GM20000 (cell line): Measurements from ENCODE around the gene CEP68.

Experiments
- DNase-seq: peaks from one replicate; pipeline ENCODE4 v3.0.0; 2012; ENCODE audit warnings: low spot score
- TF ChIP-seq, protein P1 (sequence below): IDR thresholded peaks from 2 replicates; pipeline ENCODE4 v1.5.1; 2012; ENCODE audit warnings: mild to moderate bottlenecking, control low read depth; ENCODE audit errors: extremely low read depth, missing control alignments

Gene CEP68

GRCh38 chr2:65056215-65057053 is at the start of gene CEP68:
CEP68 (plus strand) TSS chr2:65056416; CDS start chr2:65069445, 13,029 bp downstream.
- peak; percentile 97 for DNase-seq
- TF ChIP-seq, protein P1, sequence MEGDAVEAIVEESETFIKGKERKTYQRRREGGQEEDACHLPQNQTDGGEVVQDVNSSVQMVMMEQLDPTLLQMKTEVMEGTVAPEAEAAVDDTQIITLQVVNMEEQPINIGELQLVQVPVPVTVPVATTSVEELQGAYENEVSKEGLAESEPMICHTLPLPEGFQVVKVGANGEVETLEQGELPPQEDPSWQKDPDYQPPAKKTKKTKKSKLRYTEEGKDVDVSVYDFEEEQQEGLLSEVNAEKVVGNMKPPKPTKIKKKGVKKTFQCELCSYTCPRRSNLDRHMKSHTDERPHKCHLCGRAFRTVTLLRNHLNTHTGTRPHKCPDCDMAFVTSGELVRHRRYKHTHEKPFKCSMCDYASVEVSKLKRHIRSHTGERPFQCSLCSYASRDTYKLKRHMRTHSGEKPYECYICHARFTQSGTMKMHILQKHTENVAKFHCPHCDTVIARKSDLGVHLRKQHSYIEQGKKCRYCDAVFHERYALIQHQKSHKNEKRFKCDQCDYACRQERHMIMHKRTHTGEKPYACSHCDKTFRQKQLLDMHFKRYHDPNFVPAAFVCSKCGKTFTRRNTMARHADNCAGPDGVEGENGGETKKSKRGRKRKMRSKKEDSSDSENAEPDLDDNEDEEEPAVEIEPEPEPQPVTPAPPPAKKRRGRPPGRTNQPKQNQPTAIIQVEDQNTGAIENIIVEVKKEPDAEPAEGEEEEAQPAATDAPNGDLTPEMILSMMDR, result no peak

GRCh38 chr2:65013776-65014175 is 42.4 kb upstream of the CEP68 start:
- no peak for DNase-seq
- TF ChIP-seq, protein P1, result no peak

- no peak for DNase-seq
- TF ChIP-seq, protein P1, result no peak
Observed at GRCh38 chr2:65015731-65016130, 40.5 kb upstream of the CEP68 start.

DNA sequence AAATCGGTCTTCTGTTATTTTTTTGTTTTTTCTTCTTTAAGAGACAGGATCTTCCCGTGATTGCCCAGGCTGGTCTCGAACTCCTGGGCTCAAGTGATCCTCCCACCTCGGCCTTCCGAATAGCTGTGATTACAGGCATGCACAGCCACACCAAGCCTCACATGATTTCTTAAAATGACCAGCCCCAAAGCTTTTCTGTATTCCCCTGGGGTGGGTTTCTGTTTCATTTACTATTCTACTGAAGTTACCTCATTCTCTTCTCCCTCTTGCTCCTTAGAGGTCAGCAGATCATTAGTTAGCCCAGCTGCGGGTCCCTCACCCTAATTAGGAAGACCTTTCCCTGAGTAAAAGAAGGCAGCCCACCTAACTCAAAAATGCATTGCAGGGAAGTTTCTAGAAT is 39.4 kb upstream of the CEP68 start:
- TF ChIP-seq, protein P1, result no peak
- DNase-seq, result peak; percentile 66

DNA sequence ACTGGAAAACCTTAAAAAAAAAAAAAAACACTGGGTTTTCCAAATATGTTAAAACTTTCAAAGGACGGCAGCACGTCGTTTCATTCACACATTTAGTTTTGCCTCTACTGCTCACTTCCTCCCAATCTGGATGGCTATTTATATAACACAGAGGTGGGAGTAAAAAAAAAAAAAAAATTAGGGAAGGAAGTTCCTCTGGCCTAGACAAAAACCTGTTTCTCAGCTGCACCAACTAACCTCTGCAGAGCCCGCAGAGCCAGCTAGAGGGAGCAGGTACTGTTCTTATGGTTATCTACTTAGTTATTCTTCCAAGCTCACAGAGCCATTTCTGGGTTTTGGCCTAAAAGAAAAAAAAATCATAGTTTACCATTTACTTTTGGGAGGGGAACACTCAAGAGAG is 38.9 kb upstream of the CEP68 start:
- DNase-seq, result peak; percentile 36

DNA sequence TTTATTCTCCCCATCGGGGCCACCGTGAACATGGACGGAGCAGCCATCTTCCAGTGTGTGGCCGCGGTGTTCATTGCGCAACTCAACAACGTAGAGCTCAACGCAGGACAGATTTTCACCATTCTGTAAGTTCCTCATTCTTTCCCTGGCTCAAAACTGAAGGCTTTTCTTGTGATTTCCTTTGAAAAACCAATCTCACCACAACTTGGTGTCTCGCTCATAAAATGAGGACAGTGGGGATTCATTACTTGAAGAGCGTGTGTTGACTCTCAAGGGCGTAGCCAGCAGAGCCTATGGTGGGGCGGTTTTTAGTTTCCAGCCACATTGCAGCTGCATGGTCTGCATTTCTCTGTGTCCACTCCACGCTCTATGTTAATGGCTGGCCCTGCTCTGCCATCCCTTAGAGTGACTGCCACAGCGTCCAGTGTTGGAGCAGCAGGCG is 38.1 kb upstream of the CEP68 start:
- no peak for DNase-seq

More for the DNA sequence above, 38.9 kb upstream of the CEP68 start:
- TF ChIP-seq, protein P1, result peak; percentile 28

GRCh38 chr2:65019010-65019409 is 37.2 kb upstream of the CEP68 start:
- TF ChIP-seq, protein P1, result no peak
- no peak for DNase-seq

More for the DNA sequence above, 38.1 kb upstream of the CEP68 start:
- TF ChIP-seq, protein P1, result no peak
